ENCODE data around the gene STK33.

DNA sequence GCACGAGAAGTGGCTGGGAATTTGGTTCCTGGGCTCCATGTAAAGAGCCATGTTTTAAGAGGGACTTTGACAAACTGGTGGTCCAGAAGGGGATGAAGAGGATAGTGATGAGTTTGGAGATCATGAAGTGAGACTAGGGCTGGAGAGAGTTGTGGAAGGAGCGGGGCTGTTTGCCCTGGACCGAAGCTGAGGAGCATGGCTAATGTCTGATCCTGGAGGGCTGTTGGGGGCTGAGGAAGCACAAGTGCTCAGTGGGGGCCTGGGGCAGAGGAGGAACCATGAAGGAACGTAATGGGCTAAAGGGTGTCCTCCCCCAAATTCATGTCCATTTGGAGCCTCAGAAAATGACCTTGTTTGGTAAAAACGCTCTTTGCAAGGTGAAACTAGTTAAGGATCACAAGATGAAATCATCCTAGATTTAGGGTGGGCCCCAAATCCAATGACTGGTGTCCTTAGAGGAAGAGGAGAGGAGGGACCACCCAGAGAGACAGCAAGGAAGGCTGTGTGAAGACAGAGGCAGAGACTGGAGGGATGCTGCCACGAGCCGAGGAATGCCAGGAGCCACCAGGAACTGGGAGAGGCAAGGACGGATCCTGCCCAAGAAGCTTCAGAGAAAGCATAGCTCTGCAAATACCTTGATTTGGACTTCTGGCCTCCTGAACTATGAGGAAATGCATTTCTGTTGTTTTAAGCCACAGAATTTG lies 223.1 kb downstream of the STK33 start:
- TF ChIP-seq GATA2 (IDR thresholded peaks at IDR 0.05; ENCODE audit: low read depth, low read length), result no peak
- no peak for TF ChIP-seq GATA3 (IDR thresholded peaks at IDR 0.05; ENCODE audit: low read depth, low read length)
